GM13977 (cell line): ENCODE measurements around the gene SMIM43.

Experiments
- DNase-seq: peaks from one replicate; pipeline ENCODE4 v3.0.0; 2012; ENCODE audit warnings: low spot score
- in situ Hi-C: fragments of 300-500 bp; cut with MboI; formaldehyde crosslinking; loops from one replicate; pipeline ENCODE4 v1.12.0; 2022; ENCODE audit warnings: low sequenced_read_pairs, low pct_unique_long_range_greater_than_20kb, mixed read lengths, inconsistent platforms; ENCODE audit not compliant: unreplicated experiment
- TF ChIP-seq, protein P1 (sequence below): IDR thresholded peaks from 2 replicates; pipeline ENCODE4 v1.5.1; 2012; ENCODE audit warnings: mild to moderate bottlenecking, control low read depth; ENCODE audit not compliant: insufficient read depth; ENCODE audit errors: extremely low read depth, missing control alignments

Gene SMIM43

DNA sequence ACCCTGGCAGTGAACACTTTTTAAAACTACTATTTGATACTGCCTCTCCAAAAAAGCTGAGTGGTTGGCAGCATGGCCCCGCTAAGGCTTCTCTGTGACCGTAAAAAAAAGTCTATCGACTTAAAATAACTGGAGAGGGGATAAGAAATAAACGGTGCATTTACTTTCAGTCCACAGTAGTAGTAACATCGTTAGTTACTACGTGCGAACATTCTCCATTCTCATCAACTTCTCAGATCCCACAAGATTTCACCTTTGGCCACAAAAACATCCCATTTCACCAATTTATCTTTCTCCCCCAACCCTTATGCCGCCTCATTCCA is 35.6 kb upstream of the SMIM43 start:
- no peak for DNase-seq
- TF ChIP-seq, protein P1, sequence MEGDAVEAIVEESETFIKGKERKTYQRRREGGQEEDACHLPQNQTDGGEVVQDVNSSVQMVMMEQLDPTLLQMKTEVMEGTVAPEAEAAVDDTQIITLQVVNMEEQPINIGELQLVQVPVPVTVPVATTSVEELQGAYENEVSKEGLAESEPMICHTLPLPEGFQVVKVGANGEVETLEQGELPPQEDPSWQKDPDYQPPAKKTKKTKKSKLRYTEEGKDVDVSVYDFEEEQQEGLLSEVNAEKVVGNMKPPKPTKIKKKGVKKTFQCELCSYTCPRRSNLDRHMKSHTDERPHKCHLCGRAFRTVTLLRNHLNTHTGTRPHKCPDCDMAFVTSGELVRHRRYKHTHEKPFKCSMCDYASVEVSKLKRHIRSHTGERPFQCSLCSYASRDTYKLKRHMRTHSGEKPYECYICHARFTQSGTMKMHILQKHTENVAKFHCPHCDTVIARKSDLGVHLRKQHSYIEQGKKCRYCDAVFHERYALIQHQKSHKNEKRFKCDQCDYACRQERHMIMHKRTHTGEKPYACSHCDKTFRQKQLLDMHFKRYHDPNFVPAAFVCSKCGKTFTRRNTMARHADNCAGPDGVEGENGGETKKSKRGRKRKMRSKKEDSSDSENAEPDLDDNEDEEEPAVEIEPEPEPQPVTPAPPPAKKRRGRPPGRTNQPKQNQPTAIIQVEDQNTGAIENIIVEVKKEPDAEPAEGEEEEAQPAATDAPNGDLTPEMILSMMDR, result no peak
- in situ Hi-C loops, result no loop called here

DNA sequence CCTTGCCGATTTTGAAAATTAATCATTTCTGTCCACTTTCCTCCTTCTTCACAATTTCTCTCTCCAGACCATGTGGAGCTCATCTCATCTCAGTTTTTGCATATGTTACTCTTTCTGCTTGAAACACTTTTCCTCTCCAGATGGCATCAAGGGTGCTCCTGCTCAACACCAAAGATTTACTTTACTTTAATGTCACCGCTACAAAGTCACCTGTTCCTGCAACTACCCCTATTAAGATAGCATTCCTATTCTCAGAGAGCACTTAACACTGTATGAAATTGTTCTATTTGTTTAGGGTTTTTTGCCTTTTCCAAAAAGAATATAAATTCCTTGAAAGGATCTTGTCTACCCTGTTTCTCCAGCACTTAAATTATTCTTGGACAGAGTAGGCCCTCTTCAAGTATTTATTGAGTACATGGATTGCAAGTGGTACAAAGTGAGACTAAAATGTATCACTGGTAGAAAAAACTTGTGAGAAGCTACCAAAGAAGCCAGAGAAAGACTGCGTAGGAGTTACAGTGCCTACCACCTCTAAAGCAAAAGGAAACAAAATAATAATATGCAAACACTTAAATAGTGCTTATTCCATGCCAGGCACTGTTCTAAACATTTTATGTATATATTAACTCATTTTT is 35.0 kb upstream of the SMIM43 start:
- TF ChIP-seq, protein P1, result no peak
- in situ Hi-C loops, result no loop called here
- DNase-seq, result no peak

DNA sequence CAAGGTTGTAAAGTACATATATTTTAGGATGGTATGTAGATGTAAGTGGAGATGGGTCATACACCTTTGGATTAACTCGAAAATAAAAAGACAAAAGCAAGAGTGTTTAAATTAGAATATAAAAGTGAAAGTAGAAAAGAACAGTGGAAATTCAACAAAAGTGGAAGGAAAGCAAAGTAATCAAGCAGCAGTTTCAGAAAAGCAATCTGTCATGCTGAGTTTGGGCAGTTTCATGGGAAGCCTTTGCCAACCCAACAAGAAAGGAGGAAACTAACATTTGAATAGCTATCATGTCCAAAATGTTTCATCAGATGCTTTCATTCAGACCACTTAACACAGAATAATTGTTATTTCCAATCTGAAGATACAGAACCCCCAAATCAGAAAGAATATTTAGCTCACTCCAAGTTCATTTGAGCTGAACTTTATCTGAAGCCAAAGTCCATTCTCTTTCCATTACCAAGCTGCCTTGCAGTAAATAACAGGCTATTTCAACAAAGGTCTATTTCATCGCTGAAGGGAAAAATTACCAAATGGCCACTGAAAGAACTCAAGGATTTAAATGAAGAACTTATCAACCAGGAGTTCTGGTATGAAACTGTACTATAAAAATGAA is 34.4 kb upstream of the SMIM43 start:
- TF ChIP-seq, protein P1, result no peak

DNA sequence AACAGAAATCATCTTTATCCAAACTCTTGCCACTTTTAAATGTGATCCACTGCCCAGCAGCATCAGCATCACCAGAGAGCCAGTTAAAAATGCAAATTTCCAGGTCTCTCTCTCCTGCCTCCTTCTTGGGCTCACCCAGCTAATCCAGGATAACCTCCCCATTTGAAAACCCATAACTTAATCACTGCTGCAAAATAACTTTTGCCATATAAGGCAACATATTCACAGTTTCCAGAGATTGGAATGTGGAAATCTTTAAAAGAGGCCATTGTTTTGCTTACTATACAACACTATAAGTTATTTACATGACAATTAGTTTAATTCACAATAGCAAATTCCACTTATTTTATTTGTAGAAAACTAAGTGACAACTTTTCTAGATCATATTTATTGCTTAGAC is 31.3 kb upstream of the SMIM43 start:
- no peak for DNase-seq
- TF ChIP-seq, protein P1, result no peak
- in situ Hi-C loops, result no loop called here

More for the DNA sequence above, 34.4 kb upstream of the SMIM43 start:
- no peak for DNase-seq
- in situ Hi-C loops, result no loop called here

DNA sequence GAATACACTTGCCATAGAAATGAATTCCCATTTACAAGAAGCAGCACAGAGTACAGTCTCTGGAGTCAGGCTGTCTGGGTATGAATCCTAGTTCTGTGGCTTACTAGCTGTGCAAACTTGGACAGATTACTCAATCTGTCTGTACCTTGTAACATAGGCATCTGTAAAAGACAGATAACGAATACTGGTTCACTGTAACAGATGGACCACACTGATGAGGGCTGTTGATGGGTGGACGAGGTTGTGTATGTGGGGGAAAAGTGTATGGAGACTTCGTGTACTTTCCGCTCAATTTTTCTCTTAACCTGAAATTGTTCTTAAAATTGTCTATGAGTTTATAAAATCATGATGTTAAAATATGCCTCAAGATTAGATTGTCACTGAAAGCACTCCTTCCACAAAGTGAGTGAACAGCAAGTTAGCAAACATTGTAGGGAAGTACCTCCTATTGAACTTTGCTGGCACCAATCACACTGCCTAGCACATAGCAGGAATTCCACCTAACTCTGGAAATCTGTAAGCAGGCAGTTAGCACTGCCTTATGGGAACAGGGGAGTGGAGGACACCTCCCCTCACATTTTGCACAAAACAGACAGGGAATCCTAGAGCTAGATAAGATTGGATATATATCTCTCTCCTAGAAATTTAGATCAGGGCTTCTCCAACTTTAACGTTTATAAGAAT is 29.7 kb upstream of the SMIM43 start:
- DNase-seq, result no peak
- in situ Hi-C loops, result no loop called here
- TF ChIP-seq, protein P1, result no peak

DNA sequence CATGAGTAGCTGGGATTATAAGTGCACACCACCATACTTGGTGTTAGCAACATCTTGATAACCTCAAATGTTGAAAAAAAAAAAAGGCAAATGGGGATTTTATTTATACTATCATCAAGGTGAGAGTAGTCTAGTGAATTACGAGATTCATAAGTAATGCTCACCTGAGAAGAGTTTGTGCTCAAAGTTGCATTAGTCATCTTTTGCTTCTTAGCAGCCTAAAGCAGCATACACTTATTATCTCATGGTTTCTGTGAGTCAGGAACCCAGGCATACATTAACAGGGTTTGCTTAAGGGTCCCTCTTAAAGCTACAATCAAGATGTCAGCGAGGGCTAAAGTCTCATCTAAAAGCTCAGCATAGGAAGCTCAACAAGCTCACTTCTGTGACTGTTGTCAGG is 28.0 kb upstream of the SMIM43 start:
- in situ Hi-C loops, result no loop called here
- TF ChIP-seq, protein P1, result no peak
- DNase-seq, result no peak
